ENCODE measurements around the gene PRKG1. TPM values are rescaled to one million over a fixed set of nuclear protein-coding genes. Genes with fewer than 3 reads are reported as not detected.

Gene PRKG1
- total and polyA plus RNA-seq, 4 donors = 0.46 to 5.1 (median 1.5) TPM

- Histone ChIP-seq H3K27me3 (ENCODE audit: control insufficient read depth in 4 of 4, insufficient read depth in 4 of 4, low read length in 3 of 4) (no peaks in the 10 kb centered on the region), H3K4me1 (ENCODE audit: control insufficient read depth in 4 of 4, insufficient read depth in 4 of 4, low read length in 3 of 4) (no peaks in the 10 kb centered on the region), H3K4me3 (ENCODE audit: low read depth in 1 of 3, low read length in 3 of 3) (no peak overlapping the region), H3K27ac (ENCODE audit: low read depth in 1 of 2, low read length in 2 of 2) (no peak overlapping the region), H3K36me3 (ENCODE audit: control insufficient read depth in 4 of 4, insufficient read depth in 3 of 4, low read depth in 1 of 4, low read length in 3 of 4) (no peaks in the 10 kb centered on the region), H3K9me3 (ENCODE audit: control insufficient read depth in 4 of 4, low read length in 3 of 4) (no peaks in the 10 kb centered on the region), H3K9ac (ENCODE audit: low read depth in 1 of 2, low read length in 2 of 2) (no peak overlapping the region)
- peak; percentile 27 for TF ChIP-seq NR2F2 (IDR thresholded peaks at IDR 0.05)
- no peak for TF ChIP-seq REST (IDR thresholded peaks at IDR 0.05)
- TF ChIP-seq YY1 (IDR thresholded peaks at IDR 0.05) = no peak
- no peak for TF ChIP-seq EGR1 (IDR thresholded peaks at IDR 0.05; ENCODE audit: low read depth in 2 of 2)
- TF ChIP-seq, protein P1, sequence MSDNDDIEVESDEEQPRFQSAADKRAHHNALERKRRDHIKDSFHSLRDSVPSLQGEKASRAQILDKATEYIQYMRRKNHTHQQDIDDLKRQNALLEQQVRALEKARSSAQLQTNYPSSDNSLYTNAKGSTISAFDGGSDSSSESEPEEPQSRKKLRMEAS (IDR thresholded peaks at IDR 0.05) = no peak
- TF ChIP-seq HNF4A (conservative IDR thresholded peaks at IDR 0.05) = no peak
- no peak for TF ChIP-seq HNF4G (IDR thresholded peaks at IDR 0.05)
- DNase-seq (ENCODE audit: low spot score) = no peak
- 74% methylated on average over 1 of the region's 1 CpG for WGBS
Measured at GRCh38 chr10:51117794-51118193, 43.5 kb downstream of the PRKG1 start.

DNA sequence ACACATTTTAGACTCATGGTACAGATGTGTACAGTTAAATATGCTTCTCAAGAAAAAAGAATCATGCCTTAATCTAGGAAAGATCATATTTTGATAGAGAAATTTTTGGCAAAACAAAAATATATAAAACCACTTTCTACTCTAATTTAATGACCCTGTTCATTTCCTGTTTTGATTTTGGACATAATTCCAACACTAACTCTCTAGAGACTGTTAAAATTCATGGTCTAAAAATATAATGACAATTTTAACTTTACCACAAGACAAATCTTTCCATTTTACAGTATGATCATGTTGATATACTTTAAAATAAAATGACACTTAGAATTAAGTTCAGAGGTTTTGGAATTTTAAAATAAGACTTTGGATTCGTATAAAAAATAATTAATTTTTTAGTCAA, 45.2 kb downstream of the PRKG1 start:
- H3K4me3 ChIP-seq (ENCODE audit: low read depth in 1 of 3, low read length in 3 of 3) = no peak overlapping the region
- no peaks in the 10 kb centered on the region for H3K36me3 ChIP-seq (ENCODE audit: control insufficient read depth in 4 of 4, insufficient read depth in 3 of 4, low read depth in 1 of 4, low read length in 3 of 4)
- H3K9ac ChIP-seq (ENCODE audit: low read depth in 1 of 2, low read length in 2 of 2) = no peak overlapping the region
- no peak overlapping the region for H3K27ac ChIP-seq (ENCODE audit: low read depth in 1 of 2, low read length in 2 of 2)
- H3K4me1 ChIP-seq (ENCODE audit: control insufficient read depth in 4 of 4, insufficient read depth in 4 of 4, low read length in 3 of 4) = no peaks in the 10 kb centered on the region
- no peak for DNase-seq (ENCODE audit: low spot score)
- TF ChIP-seq NR2F2 (IDR thresholded peaks at IDR 0.05) (no peak), GABPA (IDR thresholded peaks at IDR 0.05 in 1 of 2, conservative IDR thresholded peaks at IDR 0.05 in 1 of 2) (no peak), HNF4G (IDR thresholded peaks at IDR 0.05) (no peak), FOXA1 (IDR thresholded peaks at IDR 0.05) (no peak), RAD21 (IDR thresholded peaks at IDR 0.05) (no peak), YY1 (IDR thresholded peaks at IDR 0.05) (no peak), CTCF (IDR thresholded peaks at IDR 0.05; ENCODE audit: low read depth, low read length, missing input control) (no peak), EGR1 (IDR thresholded peaks at IDR 0.05; ENCODE audit: low read depth in 2 of 2) (no peak), HNF4A (conservative IDR thresholded peaks at IDR 0.05) (no peak)
- TF ChIP-seq, protein P1 (IDR thresholded peaks at IDR 0.05) = no peak
- no peaks in the 10 kb centered on the region for H3K9me3 ChIP-seq (ENCODE audit: control insufficient read depth in 4 of 4, low read length in 3 of 4)
- 56% methylated on average over 1 of the region's 1 CpG for WGBS
- H3K27me3 ChIP-seq (ENCODE audit: control insufficient read depth in 4 of 4, insufficient read depth in 4 of 4, low read length in 3 of 4) = no peaks in the 10 kb centered on the region

GRCh38 chr10:51121861-51122260, 47.6 kb downstream of the PRKG1 start:
- 93% methylated on average over 4 of the region's 4 CpGs for WGBS

More at GRCh38 chr10:51121861-51122260, 47.6 kb downstream of the PRKG1 start:
- no peak overlapping the region for H3K4me3 ChIP-seq (ENCODE audit: low read depth in 1 of 3, low read length in 3 of 3)
- no peaks in the 10 kb centered on the region for H3K9me3 ChIP-seq (ENCODE audit: control insufficient read depth in 4 of 4, low read length in 3 of 4)
- no peaks in the 10 kb centered on the region for H3K27me3 ChIP-seq (ENCODE audit: control insufficient read depth in 4 of 4, insufficient read depth in 4 of 4, low read length in 3 of 4)
- TF ChIP-seq ZBTB33 (IDR thresholded peaks at IDR 0.05) (no peak), FOXA1 (IDR thresholded peaks at IDR 0.05) (no peak), HNF4G (IDR thresholded peaks at IDR 0.05) (no peak), YY1 (IDR thresholded peaks at IDR 0.05) (no peak), JUND (IDR thresholded peaks at IDR 0.05) (no peak), EGR1 (IDR thresholded peaks at IDR 0.05; ENCODE audit: low read depth in 2 of 2) (no peak), CTCF (IDR thresholded peaks at IDR 0.05; ENCODE audit: low read depth, low read length, missing input control) (no peak), GABPA (IDR thresholded peaks at IDR 0.05 in 1 of 2, conservative IDR thresholded peaks at IDR 0.05 in 1 of 2) (no peak)
- TF ChIP-seq, protein P1 (IDR thresholded peaks at IDR 0.05) = no peak
- no peak for DNase-seq (ENCODE audit: low spot score)
- no peaks in the 10 kb centered on the region for H3K36me3 ChIP-seq (ENCODE audit: control insufficient read depth in 4 of 4, insufficient read depth in 3 of 4, low read depth in 1 of 4, low read length in 3 of 4)
- no peaks in the 10 kb centered on the region for H3K4me1 ChIP-seq (ENCODE audit: control insufficient read depth in 4 of 4, insufficient read depth in 4 of 4, low read length in 3 of 4)
- no peak overlapping the region for H3K9ac ChIP-seq (ENCODE audit: low read depth in 1 of 2, low read length in 2 of 2)
- no peak overlapping the region for H3K27ac ChIP-seq (ENCODE audit: low read depth in 1 of 2, low read length in 2 of 2)
